ENCODE results near the gene PRKCE. TPM values are rescaled to one million over a fixed set of nuclear protein-coding genes. Genes with fewer than 3 reads are reported as not detected.

The PRKCE gene
- total and polyA plus RNA-seq, 7 donors = 3.0 to 22.8 (median 16.1) TPM

- no peaks in the 10 kb centered on the region for H3K9me3 ChIP-seq
- H3K4me1 ChIP-seq = no peaks in the 10 kb centered on the region
- no peak for DNase-seq
- no peaks in the 10 kb centered on the region for H3K36me3 ChIP-seq (ENCODE audit: insufficient read depth in 1 of 2, low read depth in 1 of 2)
- no peak for ATAC-seq
- 82 to 95% (median 86%) methylated on average over 2 of the region's 2 CpGs for WGBS, 3 donors
- no peaks in the 10 kb centered on the region for H3K27me3 ChIP-seq (ENCODE audit: insufficient read depth in 3 of 3, low read length in 2 of 3)
- H3K4me3 ChIP-seq = no peak overlapping the region
- H3K27ac ChIP-seq = no peak overlapping the region
- intact Hi-C loops (cut with DNase I) = no loop called here
- TF ChIP-seq CTCF (IDR thresholded peaks at IDR 0.05) = no peak
Measured at GRCh38 chr2:45661828-45662227, 10.4 kb downstream of the PRKCE start.

GRCh38 chr2:45664635-45665261, 13.3 kb downstream of the PRKCE start:
- intact Hi-C loops (cut with DNase I) = no loop called here
- Histone ChIP-seq H3K27ac (no peak overlapping the region), H3K9me3 (no peaks in the 10 kb centered on the region), H3K4me1 (no peaks in the 10 kb centered on the region), H3K36me3 (ENCODE audit: insufficient read depth in 1 of 2, low read depth in 1 of 2) (no peaks in the 10 kb centered on the region), H3K4me3 (no peak overlapping the region), H3K27me3 (ENCODE audit: insufficient read depth in 3 of 3, low read length in 2 of 3) (no peaks in the 10 kb centered on the region)
- ATAC-seq (no peak), DNase-seq (no peak)
- TF ChIP-seq CTCF (IDR thresholded peaks at IDR 0.05) = no peak
- 61 to 66% (median 66%) methylated on average over 2 of the region's 2 CpGs for WGBS, 3 donors

- intact Hi-C loops (cut with DNase I) = no loop called here
- no peaks in the 10 kb centered on the region for H3K9me3 ChIP-seq
- WGBS, 3 donors = 94 to 97% (median 95%) methylated on average over 7 of the region's 7 CpGs
- no peaks in the 10 kb centered on the region for H3K4me1 ChIP-seq
- ATAC-seq (no peak), DNase-seq (no peak)
- no peaks in the 10 kb centered on the region for H3K27me3 ChIP-seq (ENCODE audit: insufficient read depth in 3 of 3, low read length in 2 of 3)
- H3K27ac ChIP-seq = no peak overlapping the region
- no peak for TF ChIP-seq CTCF (IDR thresholded peaks at IDR 0.05)
- H3K36me3 ChIP-seq (ENCODE audit: insufficient read depth in 1 of 2, low read depth in 1 of 2) = no peaks in the 10 kb centered on the region
- no peak overlapping the region for H3K4me3 ChIP-seq
Measured at GRCh38 chr2:45668509-45668908, 17.0 kb downstream of the PRKCE start.

GRCh38 chr2:45669032-45669486, 17.6 kb downstream of the PRKCE start:
- no peak for ATAC-seq
- Histone ChIP-seq H3K27ac (peak overlapping the region; percentile 6), H3K36me3 (ENCODE audit: insufficient read depth in 1 of 2, low read depth in 1 of 2) (no peaks in the 10 kb centered on the region), H3K9me3 (no peaks in the 10 kb centered on the region), H3K4me3 (no peak overlapping the region), H3K4me1 (peaks cover 3% of the 10 kb centered on the region), H3K27me3 (ENCODE audit: insufficient read depth in 3 of 3, low read length in 2 of 3) (no peaks in the 10 kb centered on the region)
- DNase-seq = no peak
- no peak for TF ChIP-seq CTCF (IDR thresholded peaks at IDR 0.05)
- intact Hi-C loops (cut with DNase I) = no loop called here
- 57 to 63% (median 62%) methylated on average over 7 of the region's 7 CpGs for WGBS, 3 donors

GRCh38 chr2:45670646-45671045, 19.2 kb downstream of the PRKCE start:
- Histone ChIP-seq H3K4me3 (no peak overlapping the region), H3K27me3 (ENCODE audit: insufficient read depth in 3 of 3, low read length in 2 of 3) (no peaks in the 10 kb centered on the region), H3K36me3 (ENCODE audit: insufficient read depth in 1 of 2, low read depth in 1 of 2) (no peaks in the 10 kb centered on the region), H3K4me1 (peaks cover 16% of the 10 kb centered on the region), H3K27ac (no peak overlapping the region), H3K9me3 (no peaks in the 10 kb centered on the region)
- WGBS, 3 donors = 88 to 89% (median 88%) methylated on average over 4 of the region's 4 CpGs
- no peak for ATAC-seq
- no peak for DNase-seq
- TF ChIP-seq CTCF (IDR thresholded peaks at IDR 0.05) = no peak
- intact Hi-C loops (cut with DNase I) = no loop called here

All from psoas muscle (tissue), 8 donors.